HG03095 (cell line): ENCODE results near the gene SMPD1.

Source experiments
- ATAC-seq: cut with Tn5 transposase; IDR thresholded peaks from one replicate; pipeline ENCODE4 v1.9.1; 2021; ENCODE audit warnings: moderate library complexity; ENCODE audit not compliant: unreplicated experiment

SMPD1 gene

DNA sequence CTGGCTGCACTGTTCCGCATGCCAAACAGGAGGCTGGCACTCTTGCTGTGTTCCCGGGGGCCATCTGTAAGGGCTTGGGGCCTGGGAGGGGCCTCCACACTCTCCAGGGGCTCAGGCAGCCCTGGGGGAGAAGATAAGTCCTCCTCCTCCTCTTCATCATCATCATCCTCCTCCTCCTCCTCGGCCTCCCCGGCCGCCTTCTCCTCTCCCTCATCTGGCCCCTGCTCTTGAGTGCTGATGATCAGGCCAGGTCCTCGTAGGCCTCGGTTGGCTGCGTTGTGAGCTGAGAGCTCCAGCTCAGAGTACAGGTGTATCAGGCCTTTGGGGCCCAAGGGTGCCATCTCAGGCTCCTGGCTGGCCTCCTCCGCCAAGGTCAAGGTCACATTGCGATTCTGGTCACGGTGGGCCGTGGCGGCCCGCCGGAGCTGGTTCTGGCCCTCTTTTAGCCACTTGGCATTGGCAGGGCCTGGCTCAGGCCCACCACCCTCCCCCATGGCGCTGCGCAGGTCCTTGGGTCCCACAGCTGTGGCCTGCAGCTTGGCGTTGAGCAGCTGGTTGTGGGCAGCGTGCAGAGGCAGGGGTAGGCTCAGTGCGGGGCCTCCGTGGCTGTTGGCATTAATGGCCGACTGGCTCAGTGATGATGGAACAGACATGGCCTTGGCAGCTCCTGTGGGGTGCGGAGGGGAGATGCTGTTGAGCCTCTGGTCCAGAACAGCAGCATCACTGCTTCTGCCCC, 20.6 kb downstream of the SMPD1 start:
- ATAC-seq = no peak

DNA sequence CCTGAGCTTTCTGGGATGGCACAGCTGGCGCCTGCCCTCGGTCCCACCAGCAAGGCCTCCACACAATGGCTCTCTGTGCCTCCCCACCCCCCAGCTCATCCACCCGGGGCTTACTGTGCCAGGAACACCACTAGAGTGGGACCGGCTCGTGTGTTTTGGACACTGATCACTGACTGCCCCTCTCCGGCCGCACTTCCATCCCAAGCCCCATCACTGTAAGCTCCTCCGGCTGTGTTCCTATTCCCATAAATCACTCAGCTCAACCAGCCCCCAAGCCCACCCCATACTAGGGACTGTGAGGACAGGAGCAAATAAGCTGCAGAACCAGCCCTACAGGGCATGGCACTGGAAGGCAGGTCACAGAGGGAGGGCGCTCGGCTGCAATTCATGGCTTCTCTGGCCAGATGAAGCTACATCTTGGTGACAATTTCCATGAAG, 21.3 kb downstream of the SMPD1 start:
- no peak for ATAC-seq

DNA sequence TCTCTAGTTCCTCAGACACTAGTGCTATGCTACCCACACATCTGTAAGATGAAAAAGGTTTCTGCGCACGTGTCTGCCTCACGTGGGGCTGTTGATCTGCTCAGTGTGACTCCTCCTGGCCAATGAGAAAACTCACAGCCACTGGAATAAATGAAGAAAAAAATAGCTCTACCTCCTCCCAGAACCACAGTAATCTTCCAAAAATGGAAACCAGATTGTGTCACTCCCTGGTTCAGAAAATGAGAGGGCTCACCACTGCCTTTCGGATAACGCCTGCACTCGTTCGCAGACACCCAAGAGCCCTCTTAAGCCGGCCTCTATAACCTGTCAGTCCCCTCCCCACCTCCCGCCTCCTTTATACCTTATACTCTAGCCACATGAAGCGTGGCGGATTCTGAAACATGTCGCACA, 23.5 kb downstream of the SMPD1 start:
- ATAC-seq = no peak

DNA sequence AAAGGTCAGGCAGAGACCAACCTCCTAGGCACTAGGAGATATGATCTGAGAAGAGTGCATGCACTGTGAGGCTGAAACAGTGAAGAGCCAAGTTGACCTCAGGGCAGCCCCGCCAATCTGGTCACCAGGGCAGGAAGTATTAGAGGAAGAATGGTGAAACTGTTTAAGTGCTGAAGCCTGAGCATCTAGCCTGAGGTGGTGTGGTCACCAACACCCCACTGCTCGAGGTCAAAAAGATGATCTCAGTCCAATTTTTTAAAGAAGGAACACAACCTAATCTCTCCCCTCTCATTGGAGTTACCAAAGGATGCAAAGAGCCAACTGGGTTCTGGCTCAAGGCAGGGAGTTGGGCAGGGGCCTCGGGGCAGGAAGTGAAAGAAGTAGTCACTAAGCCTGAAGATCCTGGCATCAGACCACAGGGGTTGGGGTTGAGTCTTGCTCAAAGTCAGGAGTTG, 24.6 kb downstream of the SMPD1 start:
- no peak for ATAC-seq

DNA sequence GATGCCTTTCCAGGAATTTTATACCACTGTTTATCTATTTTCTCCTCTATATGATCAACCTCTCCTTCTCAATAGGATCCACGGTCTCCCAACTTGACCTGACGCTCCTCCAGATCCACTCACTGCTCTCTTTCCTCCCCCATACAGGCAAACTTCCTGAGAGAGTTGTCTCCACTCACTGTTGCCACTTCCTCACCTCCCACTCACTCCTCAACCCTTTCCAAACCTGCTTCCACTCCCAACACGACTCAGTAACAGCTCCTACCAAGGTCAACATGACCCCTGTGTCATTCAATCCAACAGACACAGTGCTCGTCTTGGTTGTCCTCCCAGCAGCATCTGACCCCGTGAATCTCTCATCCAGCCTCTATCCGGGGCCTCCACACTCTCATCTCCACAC, 25.5 kb downstream of the SMPD1 start:
- ATAC-seq = no peak

DNA sequence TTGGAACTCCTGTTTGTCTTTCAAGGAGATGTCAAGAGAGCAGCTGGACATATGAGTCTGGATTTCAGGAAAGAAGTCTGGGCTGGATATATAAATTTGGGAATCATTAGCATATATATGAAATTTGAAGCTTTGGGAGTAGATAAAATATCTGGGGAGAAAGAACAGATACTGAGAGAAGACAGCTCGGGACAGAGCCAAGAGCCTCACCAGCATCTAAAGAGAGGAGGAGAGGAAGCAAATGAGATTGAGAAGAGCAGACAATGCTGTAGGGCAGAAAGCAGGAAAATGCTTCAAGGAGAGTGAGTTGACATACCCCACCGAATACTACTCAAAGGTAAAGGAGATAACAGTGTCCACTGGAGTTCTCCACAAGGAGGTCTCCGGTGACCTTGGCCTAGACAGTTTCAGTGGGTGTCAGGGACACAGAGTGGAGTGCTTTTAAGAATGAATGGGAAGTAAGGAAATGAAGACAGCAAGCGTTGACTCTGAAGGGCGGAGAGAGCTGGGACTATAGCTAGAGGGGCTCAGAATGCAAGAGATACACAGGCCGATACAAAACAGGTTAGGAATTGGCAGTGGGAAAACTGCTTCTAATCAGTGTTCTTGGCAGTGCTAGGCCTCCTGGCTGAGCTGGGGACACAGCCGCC, 27.8 kb downstream of the SMPD1 start:
- no peak for ATAC-seq

DNA sequence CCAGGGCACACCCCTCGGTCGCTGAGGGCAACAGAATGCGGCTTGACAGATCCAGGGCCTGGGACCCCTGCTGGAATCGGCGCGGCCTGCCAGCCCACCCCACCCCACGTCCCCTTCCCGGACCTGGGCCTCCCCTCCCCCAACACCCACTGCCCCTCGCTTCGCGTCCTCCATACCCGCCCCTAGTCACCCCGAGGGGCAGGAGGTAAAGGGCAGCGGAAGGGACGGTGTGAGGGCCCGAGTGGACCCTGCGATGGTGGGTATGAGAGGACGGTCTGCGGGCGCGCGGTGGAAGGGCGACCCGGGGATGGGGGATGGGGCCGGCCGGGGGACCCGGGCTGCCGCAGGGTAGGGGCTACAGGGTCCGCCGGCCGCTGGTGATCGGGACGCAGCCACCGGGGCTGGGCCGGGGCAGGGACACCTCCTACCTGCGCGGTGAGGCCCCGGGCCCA, 28.3 kb downstream of the SMPD1 start:
- no peak for ATAC-seq

DNA sequence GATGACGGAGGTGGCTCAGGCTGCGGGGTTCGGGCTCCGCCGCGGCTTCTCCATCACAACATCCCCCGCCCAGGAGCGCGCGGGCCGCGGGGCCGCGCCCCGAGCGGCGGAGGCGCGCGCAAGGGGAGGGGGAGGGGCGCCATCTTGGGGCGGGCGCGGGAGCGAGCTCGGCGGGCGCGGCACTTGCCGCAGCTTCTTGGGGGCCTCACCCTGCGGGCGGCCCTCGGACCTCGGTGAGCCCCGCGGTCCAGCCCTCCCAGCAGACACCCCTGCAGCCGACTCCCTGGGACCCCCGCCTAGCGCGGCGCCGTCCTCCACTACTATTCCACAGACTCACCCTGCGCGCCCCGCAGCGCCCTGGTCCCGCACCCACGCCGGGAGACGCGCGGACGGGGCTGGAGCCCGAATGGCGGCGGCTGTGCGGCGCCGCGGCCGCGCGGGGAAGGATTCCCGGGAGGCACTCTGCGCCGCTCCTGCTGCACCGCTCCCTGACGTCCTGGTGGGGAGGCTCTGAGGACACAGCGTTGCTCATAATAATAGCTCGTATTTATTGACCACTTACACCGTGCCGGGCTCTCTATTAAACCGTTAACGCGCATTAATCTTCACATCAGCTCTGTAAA, 28.8 kb downstream of the SMPD1 start, which contains the start of gene APBB1:
TSS of gene APBB1 (minus strand) at position 86 of the 623 bp plus-strand sequence. CDS start 7,747 bp downstream, outside the sequence.
- ATAC-seq = peak; percentile 41

DNA sequence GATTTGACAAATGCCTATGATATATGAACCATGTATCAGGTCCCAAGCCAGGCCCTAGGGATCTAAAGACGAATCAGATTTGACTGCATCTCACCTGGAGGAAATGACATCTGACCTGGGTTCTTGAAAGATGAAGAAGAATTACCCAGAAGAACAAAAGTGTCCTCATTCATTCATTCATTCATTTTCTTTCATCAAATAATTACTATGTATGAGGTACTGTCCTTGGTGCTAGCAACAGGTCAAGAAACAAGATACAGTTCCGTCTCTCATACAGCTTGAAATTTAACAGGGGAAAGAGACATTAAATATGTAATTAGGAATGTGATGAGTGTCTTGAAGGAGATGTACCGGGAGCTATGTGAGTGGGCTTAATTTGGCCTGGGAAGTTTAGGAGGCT, 30.4 kb downstream of the SMPD1 start:
- no peak for ATAC-seq

DNA sequence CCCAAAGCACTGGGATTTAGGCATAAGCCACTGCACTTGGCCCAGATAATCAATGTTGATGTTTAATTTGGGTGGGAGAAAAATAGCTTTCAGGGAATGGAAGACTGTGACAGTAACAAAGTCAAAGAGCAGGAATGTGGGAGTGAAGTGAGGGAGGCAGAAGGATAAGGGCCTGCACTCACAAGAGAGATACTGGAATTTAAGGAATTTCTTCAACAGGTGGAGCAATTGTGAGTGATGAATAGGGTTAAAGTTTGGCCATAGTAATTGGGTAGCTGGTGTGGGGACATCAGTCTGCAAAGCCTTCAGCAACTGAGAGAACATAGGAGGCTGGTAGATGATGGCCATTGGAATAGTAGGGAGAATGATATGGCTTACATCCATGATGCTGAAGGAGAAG, 37.2 kb downstream of the SMPD1 start:
- ATAC-seq = no peak

DNA sequence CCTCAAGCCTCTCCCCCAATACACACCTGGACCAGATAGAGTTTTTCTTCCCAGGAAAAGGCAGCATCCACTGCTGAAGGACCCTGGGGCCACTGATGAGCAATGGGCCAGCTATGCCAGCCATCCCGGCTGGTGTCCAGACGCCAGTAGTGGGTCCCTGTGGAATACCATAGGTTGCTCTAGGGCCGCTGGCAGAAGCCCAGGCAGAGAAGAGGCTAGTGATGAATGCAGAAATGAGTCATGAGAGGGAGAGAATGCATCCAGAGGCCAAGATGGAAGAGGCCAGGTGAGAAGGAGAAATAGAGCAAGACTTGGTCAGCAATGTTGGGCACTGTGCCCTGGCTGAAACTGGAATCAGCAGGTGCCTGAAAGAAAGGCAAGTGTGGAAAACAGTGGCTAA, 41.6 kb downstream of the SMPD1 start:
- no peak for ATAC-seq

DNA sequence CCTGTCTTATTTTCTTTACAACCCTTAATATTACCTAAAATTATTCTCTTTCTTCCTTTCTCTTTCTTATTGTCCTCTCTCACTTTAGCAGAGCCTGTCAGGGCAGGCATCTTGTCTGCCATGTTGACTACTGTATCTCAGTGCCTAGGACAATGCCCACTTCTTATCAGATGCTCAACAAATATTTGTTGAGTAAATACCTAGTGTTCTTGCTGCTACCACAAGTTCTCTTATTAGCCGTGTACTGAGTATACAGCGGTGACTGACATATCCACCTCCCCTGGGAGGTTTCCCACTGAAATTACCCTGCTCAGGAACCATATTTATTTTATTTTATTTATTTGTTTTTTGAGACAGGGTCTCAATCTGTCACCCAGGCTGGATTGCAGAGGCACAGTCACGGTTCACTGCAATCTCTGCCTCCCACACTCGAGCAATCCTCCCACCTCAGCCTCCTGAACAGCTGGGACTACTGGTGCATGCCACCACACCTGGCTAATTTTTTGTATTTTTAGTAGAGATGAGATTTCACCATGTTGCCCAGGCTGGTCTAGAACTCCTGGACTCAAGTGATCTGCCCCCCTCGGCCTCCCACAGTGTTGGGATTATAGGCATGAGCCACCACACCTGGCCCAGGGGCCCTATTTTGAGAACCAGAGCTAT, 43.9 kb downstream of the SMPD1 start:
- no peak for ATAC-seq

DNA sequence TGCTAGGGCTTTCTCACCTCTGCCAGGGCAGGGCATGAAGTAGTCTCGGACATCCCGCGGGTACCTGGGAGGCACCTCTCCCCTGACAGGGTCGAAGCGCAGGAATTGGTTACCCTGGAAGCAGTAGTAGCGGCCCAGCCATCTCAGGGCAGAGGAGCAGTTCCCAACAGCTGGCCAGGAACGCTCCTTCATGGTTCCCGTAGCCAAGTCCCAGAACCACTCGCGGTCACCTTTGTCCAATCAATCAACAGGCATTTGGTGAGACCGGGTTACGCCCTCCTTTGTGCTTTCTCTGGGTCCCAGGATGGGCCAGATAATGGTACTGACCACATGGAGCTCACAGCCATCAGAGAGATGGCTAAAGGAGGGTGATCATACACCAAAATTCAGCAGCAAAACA, 47.1 kb downstream of the SMPD1 start:
- ATAC-seq = no peak

DNA sequence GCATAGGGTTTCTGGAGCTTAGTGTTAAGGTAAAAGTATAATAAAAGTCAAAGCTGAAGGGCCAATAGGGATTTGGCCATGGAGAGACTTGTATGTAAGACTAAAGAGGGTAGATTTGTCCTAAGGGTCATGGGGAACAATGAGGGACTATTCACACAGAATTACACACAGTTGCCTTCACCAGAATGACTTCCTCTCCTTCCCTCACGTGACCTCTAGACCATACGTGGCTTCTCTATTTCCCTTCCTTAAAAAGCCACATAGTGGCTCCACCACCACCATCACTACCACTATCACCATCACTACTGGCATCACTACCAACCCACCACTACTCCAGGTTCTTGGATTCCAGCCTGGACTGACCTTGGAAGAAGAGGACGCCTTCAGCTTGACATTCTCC, 47.7 kb downstream of the SMPD1 start:
- ATAC-seq = no peak

DNA sequence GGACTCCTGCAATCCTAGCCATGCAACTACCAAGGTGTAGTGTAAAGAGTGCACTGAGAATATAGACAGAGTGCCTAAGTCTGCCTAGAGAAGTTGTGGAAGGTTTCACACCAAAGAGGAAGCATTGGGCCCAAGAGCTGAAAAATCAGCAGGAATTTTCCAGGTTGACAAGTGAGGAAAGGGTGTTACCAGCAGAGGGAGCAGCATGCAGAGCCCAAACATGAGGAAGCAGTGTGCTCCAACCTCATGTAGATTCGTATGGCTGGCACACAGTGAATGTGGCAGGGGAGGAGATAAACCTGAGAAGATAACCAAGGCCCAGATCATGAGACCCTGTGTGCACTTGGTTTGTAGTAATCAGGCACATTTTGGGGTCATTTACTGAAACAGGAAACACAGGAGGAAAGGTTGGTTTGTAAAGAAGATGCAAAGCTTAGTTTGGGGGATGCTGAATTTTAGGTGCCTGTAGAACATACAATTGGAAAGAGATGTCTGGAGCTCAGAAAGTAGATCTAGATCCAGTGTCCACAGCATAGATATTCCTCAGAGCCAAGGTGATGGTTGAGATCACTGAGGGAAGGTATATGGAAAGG, 48.8 kb downstream of the SMPD1 start:
- ATAC-seq = no peak

DNA sequence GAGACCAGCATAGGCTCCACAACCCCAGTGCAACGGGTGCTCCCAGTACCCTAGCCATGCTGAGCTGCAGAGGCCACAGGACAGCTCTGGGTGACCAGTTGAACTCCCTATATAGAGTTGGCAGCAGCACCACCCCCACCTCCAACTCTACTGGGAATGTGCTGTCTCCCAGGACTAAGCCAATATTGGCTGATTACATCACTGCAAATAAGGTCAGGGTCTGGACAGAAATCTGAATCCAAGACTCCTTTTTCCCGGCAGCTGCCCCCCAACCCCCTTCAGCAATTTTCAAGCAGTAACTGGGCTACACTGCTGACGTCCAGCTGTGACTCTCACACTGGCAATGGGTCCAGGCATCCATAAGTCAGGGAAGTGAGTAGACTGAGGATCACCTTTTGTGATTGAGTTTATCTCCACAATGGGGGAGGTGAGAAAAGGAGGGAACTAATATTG, 50.7 kb downstream of the SMPD1 start, which contains the start of gene HPX:
TSS of gene HPX (minus strand) at position 82 of the 453 bp plus-strand sequence. CDS start at position 58, 24 bp downstream.
- ATAC-seq = no peak

DNA sequence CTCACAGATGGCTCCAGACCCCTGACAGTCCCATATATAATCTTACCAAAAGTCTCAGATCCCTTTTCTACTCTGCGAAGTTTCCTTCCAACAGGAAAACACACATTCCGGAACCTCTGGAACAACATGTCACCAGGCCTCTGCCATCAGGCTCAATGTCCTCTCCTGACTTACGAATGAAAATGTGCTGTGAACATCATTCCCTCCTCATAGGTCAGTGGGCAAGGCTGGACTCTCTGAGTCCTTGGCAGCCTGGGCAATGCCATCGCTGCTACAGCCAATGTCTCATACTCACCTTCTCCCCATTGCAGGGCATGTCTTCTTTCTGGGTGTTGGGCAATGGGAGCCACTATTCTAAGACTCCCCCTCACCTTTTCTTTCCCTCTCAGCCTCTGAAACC, 52.2 kb downstream of the SMPD1 start:
- no peak for ATAC-seq

DNA sequence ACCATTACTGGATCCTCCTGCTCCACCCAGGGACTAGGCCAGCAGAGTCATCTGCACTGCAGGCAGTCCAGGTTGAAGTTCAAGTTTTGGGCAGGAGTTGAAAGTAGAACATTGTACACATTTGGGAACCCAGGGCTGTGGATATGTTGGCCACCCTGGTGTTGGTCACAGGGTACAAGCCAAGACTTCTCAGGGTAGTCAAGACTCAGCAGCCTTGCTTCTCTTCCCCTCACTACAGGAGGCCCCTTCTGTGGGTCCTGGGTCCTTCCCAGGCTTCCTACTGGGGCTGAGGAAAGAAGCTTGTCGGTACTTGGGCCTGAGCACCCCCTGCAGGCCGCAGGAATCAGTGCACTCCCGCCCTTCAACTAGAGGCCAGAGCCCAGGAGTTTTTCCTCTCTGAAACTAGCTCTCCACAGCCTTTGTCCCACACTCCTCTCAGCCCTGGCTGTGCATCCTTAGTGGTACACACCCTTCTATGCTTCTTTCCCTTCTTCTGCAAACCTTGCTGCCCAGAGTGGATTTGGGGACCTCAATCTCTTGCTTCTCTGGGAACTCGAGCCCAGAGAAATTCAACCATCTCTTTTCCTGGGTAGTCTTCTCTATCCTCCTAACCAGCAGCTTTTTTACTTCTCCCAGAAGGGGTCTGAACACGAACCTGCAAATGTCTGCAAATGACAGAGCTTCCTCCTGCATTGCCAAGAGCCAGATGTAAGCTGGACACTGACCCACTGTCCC, 53.2 kb downstream of the SMPD1 start:
- ATAC-seq = peak; percentile 65
